ENCODE data around the gene CLDN1.

- TF ChIP-seq CTCF (IDR thresholded peaks at IDR 0.05), result no peak
- no peak for TF ChIP-seq EP300 (IDR thresholded peaks at IDR 0.05)
- no peak for TF ChIP-seq POLR2AphosphoS5 (IDR thresholded peaks at IDR 0.05)
- no peak for TF ChIP-seq POLR2A (IDR thresholded peaks at IDR 0.05; ENCODE audit: low read depth)
Observed at GRCh38 chr3:190352861-190353457, 30.7 kb upstream of the CLDN1 start.

Data from esophagus muscularis mucosa (tissue), 4 donors.